GM13976 (cell line): ENCODE results near the gene COPZ2.
A peak's percentile ranks its signal among the peaks of the same experiment; 100 is the strongest.
"Not testable (repeated sequence)": the region's sequence is repeated elsewhere in the genome, so short reads cannot be mapped to it uniquely, and the experiment has no call there.

Source experiments
- DNase-seq: peaks from one replicate; pipeline ENCODE4 v3.0.0; 2012; ENCODE audit warnings: low spot score
- in situ Hi-C: fragments of 300-500 bp; cut with MboI; formaldehyde crosslinking; loops from one replicate; pipeline ENCODE4 v1.12.0; 2022; ENCODE audit warnings: low sequenced_read_pairs, mixed read lengths, inconsistent platforms; ENCODE audit not compliant: unreplicated experiment
- TF ChIP-seq, protein P1 (sequence below): IDR thresholded peaks from 2 replicates; pipeline ENCODE4 v1.5.1; 2012; ENCODE audit warnings: borderline replicate concordance, mild to moderate bottlenecking; ENCODE audit not compliant: insufficient read depth; ENCODE audit errors: extremely low read depth, missing control alignments, control extremely low read depth

COPZ2 gene

GRCh38 chr17:48037036-48037837, at the start of gene COPZ2:
COPZ2 (minus strand) TSS chr17:48037797; CDS start chr17:48037777, 20 bp downstream.
- TF ChIP-seq, protein P1, sequence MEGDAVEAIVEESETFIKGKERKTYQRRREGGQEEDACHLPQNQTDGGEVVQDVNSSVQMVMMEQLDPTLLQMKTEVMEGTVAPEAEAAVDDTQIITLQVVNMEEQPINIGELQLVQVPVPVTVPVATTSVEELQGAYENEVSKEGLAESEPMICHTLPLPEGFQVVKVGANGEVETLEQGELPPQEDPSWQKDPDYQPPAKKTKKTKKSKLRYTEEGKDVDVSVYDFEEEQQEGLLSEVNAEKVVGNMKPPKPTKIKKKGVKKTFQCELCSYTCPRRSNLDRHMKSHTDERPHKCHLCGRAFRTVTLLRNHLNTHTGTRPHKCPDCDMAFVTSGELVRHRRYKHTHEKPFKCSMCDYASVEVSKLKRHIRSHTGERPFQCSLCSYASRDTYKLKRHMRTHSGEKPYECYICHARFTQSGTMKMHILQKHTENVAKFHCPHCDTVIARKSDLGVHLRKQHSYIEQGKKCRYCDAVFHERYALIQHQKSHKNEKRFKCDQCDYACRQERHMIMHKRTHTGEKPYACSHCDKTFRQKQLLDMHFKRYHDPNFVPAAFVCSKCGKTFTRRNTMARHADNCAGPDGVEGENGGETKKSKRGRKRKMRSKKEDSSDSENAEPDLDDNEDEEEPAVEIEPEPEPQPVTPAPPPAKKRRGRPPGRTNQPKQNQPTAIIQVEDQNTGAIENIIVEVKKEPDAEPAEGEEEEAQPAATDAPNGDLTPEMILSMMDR: peak; percentile 66
- DNase-seq: peak; percentile 63
- in situ Hi-C loops: no loop called here

DNA sequence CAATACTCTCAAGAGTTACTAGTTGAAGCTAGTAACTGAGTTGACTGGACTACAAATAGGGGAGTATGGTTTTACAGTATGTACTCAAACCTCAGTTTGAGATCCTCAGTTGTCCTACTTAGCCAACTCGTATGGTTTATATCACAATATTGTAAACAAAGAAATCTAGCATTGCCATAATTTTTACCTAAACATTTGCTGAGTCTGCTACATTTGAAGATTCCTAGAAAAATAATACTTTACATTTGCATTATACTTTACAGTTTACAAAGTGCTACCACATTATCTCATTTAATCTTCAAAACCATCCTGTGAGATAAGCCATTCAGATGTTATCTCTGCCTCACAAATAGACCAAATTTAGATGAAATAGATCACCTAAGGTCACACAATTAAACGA, 47.3 kb upstream of the COPZ2 start:
- in situ Hi-C loops: loop anchor here (5.0 kb wide), 1 partner anchor 42 kb away; no protein-coding TSS in a partner anchor
- DNase-seq: no peak
- TF ChIP-seq, protein P1: no peak

DNA sequence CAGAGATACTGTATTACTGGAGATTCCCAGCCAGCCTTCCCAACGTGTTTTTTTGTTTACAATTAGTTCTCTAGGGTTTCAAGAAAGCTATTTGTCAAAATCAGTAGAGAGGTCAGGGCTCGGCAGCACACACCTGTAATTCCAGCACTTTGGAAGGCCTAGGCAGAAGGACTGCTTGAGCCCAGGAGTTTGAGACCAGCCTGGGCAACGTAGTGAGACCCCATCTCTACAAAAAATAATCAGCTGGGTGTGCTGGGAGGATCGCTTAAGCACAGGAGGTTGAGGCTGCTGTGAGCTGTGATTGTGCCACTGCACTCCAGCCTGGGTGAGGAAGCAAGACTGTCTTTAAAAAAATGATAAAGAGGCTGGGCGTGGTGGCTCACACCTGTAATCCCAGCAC, 44.3 kb upstream of the COPZ2 start:
- TF ChIP-seq, protein P1: no peak
- no peak for DNase-seq
- in situ Hi-C loops: no loop called here

GRCh38 chr17:48077152-48077551, 39.6 kb upstream of the COPZ2 start:
- in situ Hi-C loops: not testable (repeated sequence)

DNA sequence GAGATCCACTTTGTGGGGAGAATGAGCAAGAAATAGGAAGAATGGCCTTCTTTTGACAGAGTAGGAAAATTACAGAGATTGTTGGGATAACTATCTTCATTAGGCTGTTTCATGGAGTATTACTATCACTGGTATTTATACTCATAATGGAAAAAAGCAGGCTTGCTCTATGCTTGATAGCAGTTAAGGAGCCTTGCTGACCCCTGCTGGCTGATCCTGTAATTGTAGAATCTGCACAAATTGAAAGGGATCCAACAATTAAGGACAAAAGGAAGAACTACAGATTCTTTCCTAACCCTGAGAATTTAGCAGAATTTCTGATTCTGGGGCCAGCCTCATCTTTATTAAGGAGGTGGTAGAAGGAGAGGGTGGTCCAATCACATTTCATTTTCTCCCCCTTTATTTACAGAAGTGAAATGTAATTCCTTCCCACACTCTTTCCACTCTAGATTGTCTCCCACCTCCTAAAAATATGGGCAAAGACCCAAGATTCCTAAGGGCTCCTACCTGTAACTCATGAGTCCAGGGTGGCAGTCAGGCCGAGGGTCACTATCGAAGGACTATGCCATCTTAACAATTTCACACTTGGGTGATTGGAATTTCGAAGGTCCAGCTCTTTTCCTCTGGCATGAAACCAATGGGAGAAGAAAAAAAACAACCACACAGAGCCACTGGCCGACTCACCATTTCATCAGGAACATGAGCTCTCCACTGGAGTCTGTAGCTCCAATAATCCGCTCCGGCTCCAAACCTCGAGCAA, 36.9 kb upstream of the COPZ2 start:
- in situ Hi-C loops: no loop called here
- peak; percentile 66 for DNase-seq
- TF ChIP-seq, protein P1: peak; percentile 67

More at GRCh38 chr17:48077152-48077551, 39.6 kb upstream of the COPZ2 start:
- DNase-seq: not testable (repeated sequence)

DNA sequence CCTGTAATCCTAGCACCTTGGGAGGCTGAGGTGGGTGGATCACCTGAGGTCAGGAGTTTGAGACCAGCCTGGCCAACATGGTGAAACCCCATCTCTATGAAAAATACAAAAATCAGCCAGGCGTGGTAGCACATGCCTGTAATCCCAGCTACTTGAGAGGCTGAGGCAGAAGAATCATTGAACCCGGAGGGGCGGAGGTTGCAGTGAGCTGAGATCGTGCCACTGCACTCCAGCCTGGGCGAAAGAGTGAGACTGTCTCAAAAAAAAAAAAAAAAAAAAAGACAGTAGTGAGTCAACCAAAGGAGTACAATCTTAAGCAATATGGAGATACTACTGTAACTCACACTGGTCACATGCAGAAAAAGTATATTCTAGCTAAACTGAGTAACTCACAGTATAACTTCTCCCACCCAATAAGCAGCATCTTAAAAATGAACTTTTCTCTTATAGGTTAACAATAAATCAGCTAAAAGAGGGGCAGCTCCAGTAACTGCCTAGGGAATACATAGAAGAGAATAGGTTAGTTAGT, 36.0 kb upstream of the COPZ2 start:
- in situ Hi-C loops, DNase-seq: not testable (repeated sequence)

DNA sequence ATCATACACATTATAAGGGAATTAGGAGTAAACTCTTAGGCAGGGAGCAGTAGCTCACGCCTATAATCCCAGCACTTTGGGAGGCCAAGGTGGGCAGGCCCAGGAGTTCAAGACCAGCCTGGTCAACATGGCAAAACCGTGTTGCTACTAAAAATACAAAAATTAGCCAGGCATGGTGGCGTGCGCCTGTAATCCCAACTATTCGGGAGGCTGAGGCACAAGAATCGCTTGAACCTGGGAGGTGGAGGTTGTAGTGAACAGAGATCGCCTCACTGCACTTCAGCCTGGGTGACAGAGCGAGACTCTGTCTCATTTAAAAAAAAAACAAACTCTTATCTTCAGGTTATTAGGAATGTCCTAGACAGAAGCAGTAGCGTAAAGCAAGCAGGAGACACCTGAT, 35.2 kb upstream of the COPZ2 start:
- DNase-seq, in situ Hi-C loops: not testable (repeated sequence)

GRCh38 chr17:48071654-48072053, 34.1 kb upstream of the COPZ2 start:
- TF ChIP-seq, protein P1: no peak
- in situ Hi-C loops: no loop called here
- no peak for DNase-seq
